ENCODE results near the gene DCANP1.

The DCANP1 gene

DNA sequence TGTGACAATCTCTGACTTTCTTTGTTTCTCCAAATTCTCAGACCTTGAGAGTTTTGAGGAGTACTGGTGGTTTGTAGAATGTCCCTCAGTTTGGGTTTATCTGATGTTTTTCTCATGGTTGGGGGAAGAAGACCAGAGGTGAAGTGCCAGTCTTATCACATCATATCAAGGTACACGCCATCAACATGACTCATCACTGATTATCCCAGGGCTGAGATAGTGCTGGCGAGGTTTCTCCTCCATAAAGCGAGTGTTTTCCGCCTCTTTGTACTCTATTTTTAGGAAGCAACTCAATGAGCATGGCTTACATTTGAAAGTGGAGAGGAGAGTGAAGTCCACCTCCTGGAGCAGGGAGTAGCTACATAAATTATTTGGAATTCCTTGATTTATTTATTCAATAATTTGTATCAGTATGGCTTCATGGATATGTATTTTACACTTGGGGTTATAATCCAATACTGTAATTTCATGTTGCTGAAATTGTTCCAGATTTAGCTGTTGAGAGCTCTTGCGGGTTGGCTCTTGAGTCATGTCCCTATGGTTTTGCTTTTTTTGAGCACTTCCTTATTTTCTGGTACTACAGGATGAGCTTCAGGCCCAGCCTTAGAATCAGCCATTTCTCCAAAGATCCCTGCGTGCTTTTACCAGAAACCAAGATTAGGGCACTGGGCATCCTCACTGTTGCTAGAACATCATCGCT lies 23.9 kb downstream of the DCANP1 start:
- DNase-seq (ENCODE audit: low read depth in 2 of 2) = no peak

DNA sequence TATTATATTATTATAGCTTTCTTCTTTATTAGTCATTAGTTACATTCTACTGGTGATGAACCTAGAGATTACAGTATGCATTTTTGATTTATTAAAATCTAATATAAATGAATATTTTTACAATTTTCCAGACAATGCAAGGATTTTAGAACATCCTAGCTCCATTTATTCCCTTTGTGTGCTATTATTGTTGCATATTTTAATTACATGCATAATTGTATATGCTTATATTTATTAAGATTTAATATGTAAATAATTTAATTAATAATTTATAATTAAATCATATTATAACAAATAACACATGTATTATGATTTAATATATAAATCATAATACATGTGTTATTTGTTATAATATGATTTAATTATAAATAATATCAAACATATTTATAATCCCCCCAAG lies 24.7 kb downstream of the DCANP1 start:
- no peak for DNase-seq (ENCODE audit: low read depth in 2 of 2)

DNA sequence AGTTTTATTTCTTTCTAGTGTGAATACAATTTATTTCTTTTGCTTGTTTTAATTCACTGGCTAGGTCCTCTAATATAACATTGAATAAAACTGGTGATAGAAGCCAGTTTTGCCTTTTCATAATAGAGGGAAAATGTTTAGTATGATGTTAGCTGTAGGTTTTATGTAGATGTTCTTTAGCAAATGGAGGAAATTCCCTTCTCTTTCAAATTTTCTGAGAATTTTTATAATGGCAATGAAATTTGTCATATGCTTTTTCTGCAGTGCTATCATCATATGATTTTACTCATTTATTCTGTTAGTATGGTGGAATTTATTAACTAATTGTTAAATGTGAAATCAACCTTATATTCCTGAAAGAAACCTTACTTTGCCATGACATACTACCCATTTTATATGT lies 30.1 kb downstream of the DCANP1 start:
- no peak for DNase-seq (ENCODE audit: low read depth in 2 of 2)

DNA sequence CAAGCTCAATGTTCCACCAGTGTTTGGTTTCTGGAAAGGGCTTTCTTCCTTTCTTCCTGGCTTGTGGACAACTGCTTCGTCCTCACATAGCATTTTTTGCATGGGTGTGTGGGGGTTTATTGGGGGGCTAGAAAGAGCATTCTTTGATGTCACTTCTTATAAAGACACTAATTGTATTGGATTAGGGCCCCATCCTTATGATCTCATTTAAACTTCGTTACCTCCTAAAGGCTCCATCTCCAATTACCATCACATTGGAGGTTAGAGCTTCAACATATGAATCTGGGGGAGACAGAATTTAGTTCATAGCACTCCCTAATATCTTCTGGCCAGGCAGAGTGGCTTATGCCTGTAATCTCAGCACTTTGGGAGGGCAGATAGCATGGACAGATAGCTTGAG lies 42.1 kb downstream of the DCANP1 start:
- no peak for DNase-seq (ENCODE audit: low read depth in 2 of 2)

DNA sequence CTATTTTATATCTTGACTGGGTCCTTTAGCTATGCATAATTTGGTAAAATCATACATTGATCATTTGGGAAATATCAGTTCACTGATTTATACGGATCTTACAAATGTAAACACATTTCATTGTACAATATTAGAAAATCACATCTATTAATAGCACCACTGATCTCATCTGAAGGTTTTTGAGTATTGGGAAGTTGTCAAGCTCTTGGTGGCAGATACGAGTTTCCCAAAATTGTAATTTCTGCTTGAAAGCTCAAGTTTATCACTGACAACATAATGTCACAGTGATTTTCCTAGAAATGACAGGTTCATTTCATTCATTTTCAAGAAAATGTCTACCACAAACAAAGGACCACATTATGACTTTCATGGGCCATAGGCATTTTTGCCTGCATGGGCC lies 45.1 kb downstream of the DCANP1 start:
- no peak for DNase-seq (ENCODE audit: low read depth in 2 of 2)

DNA sequence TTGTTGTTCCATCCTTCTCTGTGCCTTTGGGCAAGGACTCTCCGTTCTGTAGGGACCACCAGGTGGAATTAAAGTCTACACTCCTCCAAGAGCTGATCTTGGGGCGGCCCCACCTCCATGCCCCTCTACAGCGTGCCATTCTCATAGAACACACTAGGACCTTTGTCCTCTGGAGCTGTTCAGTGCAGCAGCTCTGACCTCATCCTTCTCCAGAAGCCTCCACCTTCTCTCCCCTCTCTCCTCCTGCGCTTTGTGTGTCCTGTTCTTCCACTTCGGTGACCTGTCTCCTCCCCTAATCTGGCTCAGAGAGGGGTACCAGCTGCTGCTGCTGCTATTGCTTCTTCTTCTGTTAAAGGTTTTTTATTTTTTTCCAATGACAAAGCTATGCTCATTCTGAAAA lies 46.3 kb downstream of the DCANP1 start:
- DNase-seq (ENCODE audit: low read depth in 2 of 2) = no peak

DNA sequence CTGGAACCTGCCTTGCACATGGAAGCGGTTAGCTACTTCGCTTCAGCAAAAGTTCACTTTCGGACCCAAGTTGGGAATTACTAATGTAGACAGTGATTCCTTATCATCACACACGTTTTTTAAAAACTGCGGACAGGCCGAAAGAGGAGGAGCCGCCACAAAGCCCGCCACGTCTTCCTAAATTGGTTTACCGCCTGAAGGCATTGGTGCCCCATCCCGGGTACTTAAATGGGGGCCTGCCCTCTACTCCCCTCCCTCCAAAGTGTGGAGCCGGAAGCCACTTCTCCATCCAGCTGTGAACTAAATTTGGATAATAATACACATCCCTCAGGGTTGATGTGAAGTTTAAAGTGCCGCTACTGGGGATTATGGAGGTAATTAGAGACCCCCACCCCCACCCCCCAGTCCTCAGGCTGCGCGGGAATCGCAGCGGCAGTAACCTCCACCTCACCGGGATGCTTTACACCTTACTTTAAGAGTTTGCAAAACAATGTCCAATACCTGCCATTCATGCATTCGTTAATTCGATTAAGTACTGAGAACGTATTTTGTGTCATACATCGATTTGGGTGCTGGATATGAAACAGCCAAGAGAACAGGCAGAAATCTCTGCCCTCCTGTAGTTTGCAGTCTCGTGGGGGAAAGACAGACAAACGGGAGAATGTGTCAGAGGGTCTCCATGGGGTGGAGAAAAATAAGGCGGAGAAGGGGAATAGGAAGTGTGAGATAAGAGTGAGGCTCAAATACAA lies 47.2 kb downstream of the DCANP1 start:
- DNase-seq (ENCODE audit: low read depth in 2 of 2) = no peak

DNA sequence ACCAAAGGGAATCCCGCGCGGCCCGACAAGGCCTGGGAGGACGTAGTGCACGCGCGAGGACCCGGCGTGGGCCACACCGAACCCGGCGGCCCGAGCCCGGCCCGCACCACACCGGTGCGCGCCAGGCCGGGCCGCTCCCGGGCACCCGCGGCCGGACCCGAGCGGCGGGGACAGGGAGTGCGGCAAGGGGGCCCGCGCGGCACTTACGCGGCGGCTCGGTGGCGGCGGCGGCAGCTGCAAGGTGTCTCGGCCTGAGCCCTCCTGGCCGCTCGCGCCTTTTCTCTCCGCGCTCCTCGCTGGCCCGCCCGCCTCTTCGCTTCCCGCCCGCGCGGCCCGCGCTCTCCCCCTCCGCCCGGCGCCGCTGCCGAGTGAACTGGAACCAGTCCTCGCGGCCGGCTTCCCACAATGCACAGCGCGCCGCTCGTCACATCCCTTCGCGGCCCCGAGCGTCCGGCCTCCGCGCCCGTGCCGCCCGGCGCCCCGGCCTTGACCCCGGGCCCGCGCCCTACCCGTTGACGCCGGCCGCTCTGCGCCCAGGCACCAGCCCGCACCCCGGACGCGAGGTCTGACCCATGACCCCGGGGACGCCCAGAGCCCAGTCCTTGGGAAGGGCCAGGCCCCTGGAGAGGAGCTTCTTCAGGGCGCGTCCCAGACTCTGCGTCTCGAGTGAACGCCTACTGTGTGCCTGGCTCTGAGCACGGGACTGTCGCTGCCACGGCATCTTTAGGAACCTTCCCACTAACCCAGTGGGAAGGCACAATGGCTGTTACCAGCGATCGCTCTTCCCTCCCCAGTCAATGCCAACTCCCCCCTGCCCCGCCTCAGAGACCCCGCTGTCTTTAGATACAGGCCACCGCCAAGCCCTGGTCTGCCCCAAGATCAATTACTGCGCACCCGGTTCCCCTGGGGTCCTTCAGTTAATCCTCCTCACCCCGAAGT lies 48.0 kb downstream of the DCANP1 start, which contains the start of gene MACROH2A1:
TSS of gene MACROH2A1 (minus strand) at position 377 of the 939 bp plus-strand sequence. CDS start 10,138 bp downstream, outside the sequence.
- DNase-seq (ENCODE audit: low read depth in 2 of 2) = peak; percentile 70

DNA sequence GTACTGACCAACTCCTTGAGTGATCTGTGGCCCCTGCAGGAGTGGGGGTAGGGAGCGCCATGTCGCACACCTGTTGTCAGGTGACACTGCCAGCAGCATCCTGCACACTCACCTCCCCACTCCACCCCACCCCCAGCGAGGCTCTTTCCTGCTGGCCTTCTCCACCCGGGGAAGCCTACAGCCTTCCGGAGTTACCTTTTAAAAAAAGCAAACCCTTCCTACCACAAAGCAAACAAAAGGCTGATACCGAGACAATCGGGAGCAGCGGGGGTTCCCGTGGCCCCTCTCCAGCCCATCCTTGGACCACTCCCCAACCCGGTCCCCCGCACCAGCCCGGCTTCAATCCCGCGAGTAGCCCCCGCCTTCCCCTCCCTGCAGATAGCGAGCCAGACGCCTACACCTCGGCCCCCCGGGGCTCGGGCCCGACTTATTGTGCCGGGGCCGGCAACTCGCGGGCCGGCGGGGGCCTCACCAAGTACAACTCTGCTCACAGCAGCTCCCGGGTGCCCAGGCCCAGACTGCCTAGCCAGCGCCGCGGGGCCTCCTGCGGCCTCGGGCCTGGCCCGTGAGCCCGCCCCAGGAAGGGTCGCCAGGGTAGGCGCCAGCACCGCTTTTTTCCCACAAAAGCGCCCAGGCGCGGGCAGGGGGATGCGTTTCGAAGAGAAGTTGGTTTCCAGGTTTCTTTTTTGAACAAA lies 48.8 kb downstream of the DCANP1 start:
- peak in 1 of 2 donors; percentile 34 for DNase-seq (ENCODE audit: low read depth in 2 of 2)

DNA sequence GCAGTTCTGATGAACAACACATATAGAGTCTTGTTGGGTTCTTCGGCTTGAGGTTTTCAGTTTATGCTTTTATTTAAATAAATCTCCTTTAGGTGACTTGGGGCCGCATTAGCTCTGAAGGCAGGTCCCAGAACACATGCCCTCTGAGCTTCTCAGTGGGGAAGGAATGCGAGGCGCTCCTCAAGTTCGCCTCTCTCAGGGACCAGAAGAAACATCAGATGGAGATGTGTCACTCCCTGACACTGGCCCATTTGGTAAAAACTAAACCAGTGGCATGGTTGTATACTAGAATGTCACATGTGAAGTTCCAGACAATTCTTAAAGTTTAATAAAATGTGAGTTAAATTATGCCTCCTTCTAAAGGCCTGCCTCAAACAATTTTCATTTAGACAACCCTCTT lies 50.1 kb downstream of the DCANP1 start:
- DNase-seq (ENCODE audit: low read depth in 2 of 2) = no peak

DNA sequence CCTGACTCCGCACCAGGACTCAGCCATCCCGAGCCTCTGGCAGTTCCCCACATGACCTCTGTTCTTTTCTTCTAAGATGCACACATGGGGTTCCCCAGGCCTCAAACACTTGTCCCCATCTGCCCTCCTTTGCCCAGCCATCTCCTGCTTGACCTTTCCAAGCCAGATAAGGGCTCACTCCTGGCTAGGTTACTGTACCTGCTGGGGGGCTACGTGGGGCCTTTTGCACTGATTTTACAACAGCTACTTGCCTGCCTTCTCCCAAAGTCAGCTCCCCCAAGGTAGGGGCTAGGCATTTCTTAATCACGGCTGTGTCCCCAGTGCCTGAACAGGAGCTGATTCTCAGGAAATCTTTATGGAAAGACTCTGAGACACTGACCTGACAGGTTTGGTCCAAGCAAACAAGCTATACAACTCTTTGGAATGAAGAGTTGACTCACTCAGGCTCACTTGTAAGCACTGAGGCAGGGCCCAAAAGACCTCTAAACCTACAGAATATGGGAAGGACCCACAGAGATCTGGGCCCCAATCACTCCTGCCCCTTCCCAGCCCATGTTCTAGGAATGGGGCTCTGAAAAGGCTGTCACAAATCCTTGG lies 50.6 kb downstream of the DCANP1 start:
- DNase-seq (ENCODE audit: low read depth in 2 of 2) = no peak

DNA sequence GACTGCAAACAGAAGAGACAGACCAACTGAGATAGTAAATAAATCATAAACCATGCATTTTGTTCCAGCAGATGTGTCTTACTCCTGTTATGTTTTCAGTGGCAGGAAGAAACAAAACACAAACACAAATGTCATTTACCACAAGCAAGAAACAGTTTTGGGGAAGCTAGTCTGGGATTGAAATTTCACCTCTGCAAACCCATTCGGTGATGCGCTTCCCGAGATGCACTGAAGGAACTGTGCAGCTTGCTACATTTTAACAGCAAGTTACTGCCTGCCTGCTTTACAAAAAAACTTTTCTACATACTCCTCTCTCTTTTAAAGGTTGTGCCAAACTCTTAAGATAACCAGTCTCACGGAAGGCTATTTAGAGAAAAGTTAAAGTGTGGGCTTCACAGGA lies 51.3 kb downstream of the DCANP1 start:
- no peak for DNase-seq (ENCODE audit: low read depth in 2 of 2)

DNA sequence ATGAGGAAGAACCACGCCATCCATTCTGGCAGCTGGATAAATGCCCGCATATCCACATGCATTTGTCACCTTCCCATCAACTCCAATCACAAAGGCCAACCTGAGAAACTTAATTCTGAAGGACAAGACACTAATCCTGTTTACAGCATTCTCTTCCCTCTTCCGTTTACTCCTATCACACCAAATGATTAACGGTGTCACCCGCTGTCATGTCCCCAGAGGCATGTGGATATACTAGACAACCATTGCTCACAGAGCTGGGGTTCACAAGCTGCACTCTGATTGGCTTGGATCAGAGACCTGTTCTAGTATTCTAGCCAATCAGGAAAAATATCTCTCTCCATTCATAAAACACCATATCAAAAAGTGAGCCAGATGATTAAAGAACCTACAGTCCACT lies 51.7 kb downstream of the DCANP1 start:
- DNase-seq (ENCODE audit: low read depth in 2 of 2) = no peak

Measured in activated CD4-positive, alpha-beta T cell treated with anti-CD3 and anti-CD28 coated beads for 24 hours (primary cell).